Measurements from ENCODE around the gene CARMIL1. TPM values are rescaled to one million over a fixed set of nuclear protein-coding genes. Genes with fewer than 3 reads are reported as not detected.
A peak's percentile ranks its signal among the peaks of the same experiment; 100 is the strongest.

CARMIL1 gene
- total RNA-seq, 1 experiment from 2014 or later = 25.9 TPM

DNA sequence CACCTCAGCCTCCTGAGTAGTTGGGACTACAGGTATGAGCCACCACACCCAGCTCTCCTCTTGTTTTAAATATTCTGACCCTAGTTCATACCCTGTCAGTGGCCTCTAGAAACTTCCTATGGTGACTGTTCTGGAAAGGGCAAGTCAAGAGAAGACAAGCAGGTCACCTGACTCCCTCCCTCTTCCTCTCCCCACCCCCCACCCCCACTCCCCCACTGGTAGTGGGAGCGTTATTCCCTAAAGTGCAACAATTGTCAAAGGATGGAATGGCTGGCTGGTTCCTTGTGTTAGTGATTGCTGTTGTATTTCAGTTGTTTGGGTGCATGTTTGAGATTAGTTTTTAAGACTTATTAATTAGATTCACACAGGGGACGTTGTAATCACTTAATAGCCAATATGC lies 136.1 kb downstream of the CARMIL1 start:
- Histone ChIP-seq H3K27me3 (replicated peaks; ENCODE audit: control insufficient read depth, insufficient read depth, low read length) (no peaks in the 10 kb centered on the region), H3K9me3 (no peaks in the 10 kb centered on the region), H3K36me3 (ENCODE audit: control insufficient read depth, insufficient read depth, low read length) (no peaks in the 10 kb centered on the region; the same call in 1 of the 2 replicates), H3K4me1 (peaks cover 34% of the 10 kb centered on the region), H3K4me3 (ENCODE audit: low read depth, low read length) (no peak overlapping the region)
- H3K9me3 Mint-ChIP-seq (ENCODE audit: unreplicated experiment) = peaks cover 13% of the 10 kb centered on the region
- intact Hi-C loops (cut with micrococcal nuclease; ENCODE audit: unreplicated experiment) = no loop called here
- no peak for DNase-seq
- CTCF ChIA-PET = no interaction called here
- H3K4me3 Mint-ChIP-seq (ENCODE audit: unreplicated experiment) = no peak overlapping the region
- no TSS peak for BruUV-seq (replicated peaks)
- H3K4me1 Mint-ChIP-seq (ENCODE audit: low read depth, unreplicated experiment) = peaks cover 31% of the 10 kb centered on the region
- TF ChIP-seq, protein P1, sequence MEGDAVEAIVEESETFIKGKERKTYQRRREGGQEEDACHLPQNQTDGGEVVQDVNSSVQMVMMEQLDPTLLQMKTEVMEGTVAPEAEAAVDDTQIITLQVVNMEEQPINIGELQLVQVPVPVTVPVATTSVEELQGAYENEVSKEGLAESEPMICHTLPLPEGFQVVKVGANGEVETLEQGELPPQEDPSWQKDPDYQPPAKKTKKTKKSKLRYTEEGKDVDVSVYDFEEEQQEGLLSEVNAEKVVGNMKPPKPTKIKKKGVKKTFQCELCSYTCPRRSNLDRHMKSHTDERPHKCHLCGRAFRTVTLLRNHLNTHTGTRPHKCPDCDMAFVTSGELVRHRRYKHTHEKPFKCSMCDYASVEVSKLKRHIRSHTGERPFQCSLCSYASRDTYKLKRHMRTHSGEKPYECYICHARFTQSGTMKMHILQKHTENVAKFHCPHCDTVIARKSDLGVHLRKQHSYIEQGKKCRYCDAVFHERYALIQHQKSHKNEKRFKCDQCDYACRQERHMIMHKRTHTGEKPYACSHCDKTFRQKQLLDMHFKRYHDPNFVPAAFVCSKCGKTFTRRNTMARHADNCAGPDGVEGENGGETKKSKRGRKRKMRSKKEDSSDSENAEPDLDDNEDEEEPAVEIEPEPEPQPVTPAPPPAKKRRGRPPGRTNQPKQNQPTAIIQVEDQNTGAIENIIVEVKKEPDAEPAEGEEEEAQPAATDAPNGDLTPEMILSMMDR (IDR thresholded peaks at IDR 0.05; ENCODE audit: insufficient read depth in 1 of 2, low read depth in 1 of 2, low read length in 1 of 2, severe bottlenecking in 1 of 2, unreplicated experiment in 1 of 2) = no peak
- peak overlapping the region; percentile 34 for H3K27ac Mint-ChIP-seq (ENCODE audit: unreplicated experiment)
- peaks cover 6% of the 10 kb centered on the region for H3K36me3 Mint-ChIP-seq (ENCODE audit: insufficient read depth, unreplicated experiment)
- H3K27me3 Mint-ChIP-seq (ENCODE audit: insufficient read depth, unreplicated experiment) = no peaks in the 10 kb centered on the region
- POLR2A ChIA-PET = no interaction called here

DNA sequence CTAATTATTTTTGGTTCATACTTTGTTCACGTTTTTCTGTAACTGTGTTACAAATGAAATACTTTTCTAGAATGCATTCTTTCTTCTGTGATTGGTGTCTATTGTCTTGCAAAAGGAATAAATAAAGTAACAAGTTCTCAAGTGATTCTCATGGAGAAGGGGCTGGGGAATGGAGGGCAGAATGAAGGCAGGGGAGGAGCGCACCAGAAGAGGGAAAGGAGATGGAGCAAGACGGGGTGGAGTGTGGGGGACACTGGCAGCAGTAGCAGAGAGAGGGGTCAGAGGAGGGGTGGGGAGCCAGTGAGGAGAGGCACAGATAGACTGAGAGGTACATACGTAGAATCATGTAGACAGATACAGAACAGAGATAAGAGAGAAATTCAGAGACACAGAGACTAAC lies 136.5 kb downstream of the CARMIL1 start:
- peak overlapping the region; percentile 34 for H3K27ac Mint-ChIP-seq (ENCODE audit: unreplicated experiment)
- intact Hi-C loops (cut with micrococcal nuclease; ENCODE audit: unreplicated experiment) = no loop called here
- DNase-seq = no peak
- H3K9me3 ChIP-seq = no peaks in the 10 kb centered on the region; the same call in 1 of the 2 replicates
- no TSS peak for BruUV-seq (replicated peaks)
- no peak overlapping the region for H3K4me3 Mint-ChIP-seq (ENCODE audit: unreplicated experiment)
- no peaks in the 10 kb centered on the region for H3K27me3 Mint-ChIP-seq (ENCODE audit: insufficient read depth, unreplicated experiment)
- CTCF ChIA-PET = no interaction called here
- POLR2A ChIA-PET = no interaction called here
- peaks cover 17% of the 10 kb centered on the region for H3K9me3 Mint-ChIP-seq (ENCODE audit: unreplicated experiment)
- H3K27me3 ChIP-seq (replicated peaks; ENCODE audit: control insufficient read depth, insufficient read depth, low read length) = no peaks in the 10 kb centered on the region
- H3K36me3 ChIP-seq (ENCODE audit: control insufficient read depth, insufficient read depth, low read length) = no peaks in the 10 kb centered on the region; the same call in 1 of the 2 replicates
- peaks cover 30% of the 10 kb centered on the region for H3K4me1 ChIP-seq
- H3K36me3 Mint-ChIP-seq (ENCODE audit: insufficient read depth, unreplicated experiment) = peaks cover 6% of the 10 kb centered on the region
- H3K4me3 ChIP-seq (ENCODE audit: low read depth, low read length) = no peak overlapping the region
- TF ChIP-seq, protein P1 (IDR thresholded peaks at IDR 0.05; ENCODE audit: insufficient read depth in 1 of 2, low read depth in 1 of 2, low read length in 1 of 2, severe bottlenecking in 1 of 2, unreplicated experiment in 1 of 2) = no peak
- H3K4me1 Mint-ChIP-seq (ENCODE audit: low read depth, unreplicated experiment) = peaks cover 31% of the 10 kb centered on the region

DNA sequence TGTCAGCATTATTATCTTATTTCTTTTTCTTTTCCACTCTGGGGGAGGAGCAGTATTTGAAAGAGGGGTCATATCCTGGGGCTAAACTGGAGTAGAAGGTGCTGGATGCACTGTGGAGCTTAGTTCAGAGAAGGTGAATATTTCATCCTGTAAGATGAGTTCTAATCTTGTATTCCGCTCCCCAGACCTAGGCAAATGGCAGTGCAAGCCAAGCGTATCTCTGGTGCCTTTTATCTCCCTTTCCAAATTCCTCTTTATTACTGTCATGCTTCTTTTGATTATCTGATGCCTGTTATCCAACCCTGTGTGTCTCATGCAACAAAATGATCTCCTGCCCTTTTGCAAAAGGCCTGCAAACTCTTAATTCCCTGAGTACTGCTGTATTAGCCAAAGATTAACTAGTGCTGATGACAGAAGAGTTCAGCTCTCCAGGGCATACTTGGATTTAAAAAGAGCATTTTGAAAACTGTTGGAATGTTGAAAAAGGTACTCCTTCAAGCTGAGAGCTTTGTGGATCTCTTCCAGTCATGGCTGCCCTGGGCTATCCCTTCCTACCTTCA lies 138.0 kb downstream of the CARMIL1 start:
- Mint-ChIP-seq H3K27me3 (ENCODE audit: insufficient read depth, unreplicated experiment) (no peaks in the 10 kb centered on the region), H3K4me3 (ENCODE audit: unreplicated experiment) (no peak overlapping the region), H3K36me3 (ENCODE audit: insufficient read depth, unreplicated experiment) (peaks cover 6% of the 10 kb centered on the region), H3K27ac (ENCODE audit: unreplicated experiment) (no peak overlapping the region), H3K9me3 (ENCODE audit: unreplicated experiment) (peaks cover 17% of the 10 kb centered on the region), H3K4me1 (ENCODE audit: low read depth, unreplicated experiment) (peaks cover 22% of the 10 kb centered on the region)
- no TSS peak for BruUV-seq (replicated peaks)
- TF ChIP-seq, protein P1 (IDR thresholded peaks at IDR 0.05; ENCODE audit: insufficient read depth in 1 of 2, low read depth in 1 of 2, low read length in 1 of 2, severe bottlenecking in 1 of 2, unreplicated experiment in 1 of 2) = no peak
- CTCF ChIA-PET = interaction anchor here (0.5 to 1.6 kb wide), 3 partner anchors 63 to 138 kb away, joined by 3 to 8 read pairs (median 6); partner anchors contain the start of gene CARMIL1
- intact Hi-C loops (cut with micrococcal nuclease; ENCODE audit: unreplicated experiment) = no loop called here
- H3K9me3 ChIP-seq = no peaks in the 10 kb centered on the region; the same call in 1 of the 2 replicates
- H3K27me3 ChIP-seq (replicated peaks; ENCODE audit: control insufficient read depth, insufficient read depth, low read length) = no peaks in the 10 kb centered on the region
- H3K4me1 ChIP-seq = peaks cover 26% of the 10 kb centered on the region
- no peaks in the 10 kb centered on the region; the same call in none of the 2 replicates for H3K36me3 ChIP-seq (ENCODE audit: control insufficient read depth, insufficient read depth, low read length)
- POLR2A ChIA-PET = no interaction called here
- H3K4me3 ChIP-seq (ENCODE audit: low read depth, low read length) = no peak overlapping the region
- no peak for DNase-seq

Measured in Caco-2 (cell line).